BJ (cell line): ENCODE measurements around the gene ARHGEF4. TPM values are rescaled to one million over a fixed set of nuclear protein-coding genes. Genes with fewer than 3 reads are reported as not detected.

ENCODE experiments used
- CTCF ChIA-PET: fragments of 350-600 bp; formaldehyde crosslinking; extraction: SDS; loops from one replicate; lab custom pipeline; 2021; ENCODE audit warnings: antibody characterized with exemption, inconsistent platforms; lab: Yijun Ruan, JAX
- POLR2A ChIA-PET: fragments of 300-600 bp; sonication (Branson Sonifier 250); formaldehyde crosslinking; extraction: SDS; loops from one replicate; lab custom pipeline; 2021; ENCODE audit warnings: antibody characterized with exemption; lab: Charles Lee
- DNase-seq: peaks from one replicate; pipeline ENCODE4 v3.0.0-alpha.2; 2011; ENCODE audit warnings: low read depth
- H3K27me3 ChIP-seq: 2 replicates; pipeline ENCODE4 v1.6.0; 2011; ENCODE audit warnings: low read length; ENCODE audit not compliant: control insufficient read depth, insufficient read depth
- H3K36me3 ChIP-seq: 2 replicates; pipeline ENCODE4 v1.5.1; 2011; ENCODE audit warnings: low read length; ENCODE audit not compliant: control insufficient read depth, insufficient read depth
- H3K4me3 ChIP-seq: 2 replicates; pipeline ENCODE4 v1.5.1; 2011; ENCODE audit warnings: low read depth, mild to moderate bottlenecking, control low read depth, low read length
- CTCF ChIP-seq: IDR thresholded peaks from 2 replicates; pipeline ENCODE4 v1.5.1; 2011; ENCODE audit warnings: low read depth, mild to moderate bottlenecking, control low read depth, inconsistent platforms, low read length, moderate library complexity; ENCODE audit not compliant: insufficient read depth
- polyA plus RNA-seq: library from polyadenylated mRNA; depleted of rRNA; stranded (reverse); fragments of >200 nt; gene quantifications from 2 replicates; pipeline ENCODE4 v1.2.3, GENCODE V29; 2011

The ARHGEF4 gene
- polyA plus RNA-seq, 1 experiment = 15.1 TPM

- CTCF ChIA-PET = interaction anchor here (1.4 kb wide), 1 partner anchor 245 kb away, joined by 3 read pairs; no protein-coding TSS in a partner anchor
- POLR2A ChIA-PET = no interaction called here
- Histone ChIP-seq H3K36me3 (peaks cover 17% of the 10 kb centered on the region), H3K4me3 (no peak overlapping the region), H3K27me3 (no peaks in the 10 kb centered on the region)
- TF ChIP-seq CTCF = no peak
- DNase-seq = no peak
Observed at GRCh38 chr2:131042148-131042775, 205.5 kb downstream of the ARHGEF4 start.

GRCh38 chr2:131043199-131044074 lies 206.7 kb downstream of the ARHGEF4 start:
- ChIA-PET POLR2A (no interaction called here), CTCF (no interaction called here)
- no peak for TF ChIP-seq CTCF
- DNase-seq = no peak
- Histone ChIP-seq H3K27me3 (no peaks in the 10 kb centered on the region), H3K36me3 (peaks cover 19% of the 10 kb centered on the region), H3K4me3 (no peak overlapping the region)

GRCh38 chr2:131044075-131044756 lies 207.5 kb downstream of the ARHGEF4 start:
- TF ChIP-seq CTCF = no peak
- CTCF ChIA-PET = no interaction called here
- POLR2A ChIA-PET = no interaction called here
- Histone ChIP-seq H3K27me3 (no peaks in the 10 kb centered on the region), H3K36me3 (peaks cover 26% of the 10 kb centered on the region), H3K4me3 (no peak overlapping the region)
- DNase-seq = no peak

- H3K27me3 ChIP-seq = no peaks in the 10 kb centered on the region
- H3K36me3 ChIP-seq = peaks cover 28% of the 10 kb centered on the region
- POLR2A ChIA-PET = no interaction called here
- no peak for DNase-seq
- no peak for TF ChIP-seq CTCF
- no peak overlapping the region for H3K4me3 ChIP-seq
- CTCF ChIA-PET = no interaction called here
Observed at GRCh38 chr2:131044757-131045150, 208.0 kb downstream of the ARHGEF4 start.
